ENCODE results near the gene CSNK1A1.
"Not testable (repeated sequence)": the region's sequence is repeated elsewhere in the genome, so short reads cannot be mapped to it uniquely, and the experiment has no call there.

The CSNK1A1 gene

DNA sequence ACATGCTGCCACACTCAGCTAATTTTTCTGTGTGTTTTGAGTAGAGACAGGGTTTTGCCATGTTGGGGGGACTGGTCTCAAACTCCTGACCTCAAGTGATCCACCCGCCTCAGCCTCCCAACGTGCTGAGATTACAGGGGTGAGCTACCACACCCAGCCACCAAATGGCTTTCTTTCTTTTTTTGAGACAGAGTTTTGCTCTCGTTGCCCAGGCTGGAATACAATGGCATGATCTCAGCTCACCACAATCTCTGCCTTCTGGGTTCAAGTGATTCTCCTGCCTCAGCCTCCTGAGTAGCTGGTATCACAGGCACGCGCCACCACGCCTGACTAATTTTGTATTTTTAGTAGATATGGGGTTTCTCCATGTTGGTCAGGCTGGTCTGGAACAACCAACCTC, 15.5 kb downstream of the CSNK1A1 start:
- Histone ChIP-seq H3K36me3 (replicated peaks in 1 of 2; ENCODE audit: control insufficient read depth in 2 of 2, insufficient read depth in 2 of 2, low read length in 2 of 2) (peaks cover 3 to 94% of the 10 kb centered on the region in 2 donors), H3K9me3 (replicated peaks in 1 of 2; ENCODE audit: control insufficient read depth in 2 of 2, insufficient read depth in 1 of 2, low read depth in 1 of 2, low read length in 2 of 2) (peaks cover 0 to 11% of the 10 kb centered on the region in 2 donors)
- H3K14ac ChIP-seq (ENCODE audit: low read length); H2BK15ac ChIP-seq (ENCODE audit: low read length); H2AFZ ChIP-seq (ENCODE audit: low read length); H3K4me2 ChIP-seq (ENCODE audit: insufficient read depth, low read length, poor library complexity, severe bottlenecking); H3K9ac ChIP-seq (ENCODE audit: low read depth, low read length, poor library complexity); H3K27ac ChIP-seq (replicated peaks; ENCODE audit: low read length); H3K4me3 ChIP-seq (ENCODE audit: low read length in 2 of 2); H3K4me1 ChIP-seq (ENCODE audit: control insufficient read depth in 2 of 2, insufficient read depth in 1 of 2, low read depth in 1 of 2, low read length in 2 of 2); H4K91ac ChIP-seq (ENCODE audit: low read depth, low read length, poor library complexity); H2BK120ac ChIP-seq (ENCODE audit: low read depth, low read length); H2BK5ac ChIP-seq (ENCODE audit: low read length); H2BK12ac ChIP-seq (ENCODE audit: low read length); H3K27me3 ChIP-seq (ENCODE audit: control insufficient read depth in 3 of 3, insufficient read depth in 3 of 3, low read depth in 1 of 3, low read length in 3 of 3); H3K23ac ChIP-seq (ENCODE audit: low read depth, low read length, poor library complexity); H3K4ac ChIP-seq (ENCODE audit: low read length); H4K8ac ChIP-seq (ENCODE audit: low read depth, low read length); DNase-seq (ENCODE audit: low spot score); H3K18ac ChIP-seq (ENCODE audit: low read length); H3K79me1 ChIP-seq (ENCODE audit: low read depth, low read length); H2AK5ac ChIP-seq (ENCODE audit: low read depth, low read length): not testable (repeated sequence)
- WGBS, 2 donors (ENCODE audit: extremely low coverage in 2 of 2, insufficient read length in 2 of 2, insufficient replicate concordance in 1 of 2): no CpG with 5 or more reads among the region's 6 CpGs

DNA sequence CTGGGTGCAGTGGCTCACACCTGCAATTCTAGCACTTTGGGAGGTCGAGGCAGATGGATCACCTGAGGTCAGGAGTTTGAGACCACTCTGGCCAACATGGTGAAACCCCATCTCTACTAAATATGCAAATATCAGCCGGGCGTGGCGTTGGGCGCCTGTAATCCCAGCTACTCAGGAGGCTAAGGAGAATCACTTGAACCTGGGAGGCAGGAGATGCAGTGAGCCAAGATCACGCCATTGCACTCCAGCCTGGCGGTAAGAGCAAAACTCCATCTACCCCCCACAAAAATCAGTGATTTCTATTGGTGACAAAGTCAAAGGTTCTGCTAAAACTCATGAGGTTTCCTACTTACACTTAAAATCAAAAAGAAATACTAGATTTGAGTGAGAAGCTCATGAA, 18.8 kb downstream of the CSNK1A1 start:
- Histone ChIP-seq H3K18ac (ENCODE audit: low read length) (no peak overlapping the region), H2AFZ (ENCODE audit: low read length) (no peak overlapping the region), H3K4me1 (ENCODE audit: control insufficient read depth in 2 of 2, insufficient read depth in 1 of 2, low read depth in 1 of 2, low read length in 2 of 2) (peaks cover 0 to 1% of the 10 kb centered on the region in 2 donors), H3K4me3 (ENCODE audit: low read length in 2 of 2) (no peak overlapping the region), H2BK5ac (ENCODE audit: low read length) (no peak overlapping the region), H3K14ac (ENCODE audit: low read length) (no peak overlapping the region), H4K91ac (ENCODE audit: low read depth, low read length, poor library complexity) (no peak overlapping the region), H3K79me1 (ENCODE audit: low read depth, low read length) (peaks cover 2% of the 10 kb centered on the region), H3K9ac (ENCODE audit: low read depth, low read length, poor library complexity) (no peak overlapping the region), H3K23ac (ENCODE audit: low read depth, low read length, poor library complexity) (no peak overlapping the region), H3K27me3 (ENCODE audit: control insufficient read depth in 3 of 3, insufficient read depth in 3 of 3, low read depth in 1 of 3, low read length in 3 of 3) (no peaks in the 10 kb centered on the region), H2BK120ac (ENCODE audit: low read depth, low read length) (no peak overlapping the region), H3K27ac (replicated peaks; ENCODE audit: low read length) (no peak overlapping the region), H3K4ac (ENCODE audit: low read length) (no peak overlapping the region), H3K9me3 (replicated peaks in 1 of 2; ENCODE audit: control insufficient read depth in 2 of 2, insufficient read depth in 1 of 2, low read depth in 1 of 2, low read length in 2 of 2) (peaks cover 0 to 2% of the 10 kb centered on the region in 2 donors), H3K36me3 (replicated peaks in 1 of 2; ENCODE audit: control insufficient read depth in 2 of 2, insufficient read depth in 2 of 2, low read length in 2 of 2) (peaks cover 3 to 84% of the 10 kb centered on the region in 2 donors), H2BK15ac (ENCODE audit: low read length) (no peak overlapping the region), H3K4me2 (ENCODE audit: insufficient read depth, low read length, poor library complexity, severe bottlenecking) (no peak overlapping the region), H4K8ac (ENCODE audit: low read depth, low read length) (no peak overlapping the region), H2AK5ac (ENCODE audit: low read depth, low read length) (no peak overlapping the region), H2BK12ac (ENCODE audit: low read length) (no peak overlapping the region)
- WGBS, 2 donors (ENCODE audit: extremely low coverage in 2 of 2, insufficient read length in 2 of 2, insufficient replicate concordance in 1 of 2): no CpG with 5 or more reads among the region's 7 CpGs
- DNase-seq (ENCODE audit: low spot score): no peak

DNA sequence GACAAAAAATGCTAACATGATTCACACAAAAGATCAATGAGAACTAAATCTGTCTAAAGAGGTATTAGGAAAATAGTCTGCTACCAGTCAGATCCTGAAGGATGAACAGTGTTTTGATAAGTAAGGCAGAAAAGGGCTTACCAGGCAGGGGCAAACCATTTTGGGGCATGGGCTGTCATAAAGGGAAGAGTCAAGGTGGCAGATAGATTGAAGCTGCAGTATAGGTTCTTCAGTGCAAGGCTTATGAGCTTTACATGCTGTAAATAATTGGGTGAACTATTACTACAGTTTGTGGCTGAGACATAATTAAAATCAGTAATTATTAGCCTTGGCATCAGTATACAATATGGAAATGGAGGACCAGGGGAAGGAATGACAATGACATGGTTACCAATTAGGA, 21.8 kb downstream of the CSNK1A1 start:
- H3K4me1 ChIP-seq (ENCODE audit: control insufficient read depth in 2 of 2, insufficient read depth in 1 of 2, low read depth in 1 of 2, low read length in 2 of 2): peaks cover 0 to 1% of the 10 kb centered on the region in 2 donors
- no peak overlapping the region for H2BK5ac ChIP-seq (ENCODE audit: low read length)
- H3K4ac ChIP-seq (ENCODE audit: low read length): no peak overlapping the region
- no peak overlapping the region for H3K27ac ChIP-seq (replicated peaks; ENCODE audit: low read length)
- no peak overlapping the region for H2AFZ ChIP-seq (ENCODE audit: low read length)
- H3K4me2 ChIP-seq (ENCODE audit: insufficient read depth, low read length, poor library complexity, severe bottlenecking): no peak overlapping the region
- H3K18ac ChIP-seq (ENCODE audit: low read length): no peak overlapping the region
- H3K14ac ChIP-seq (ENCODE audit: low read length): no peak overlapping the region
- peaks cover 0 to 67% of the 10 kb centered on the region in 2 donors for H3K36me3 ChIP-seq (replicated peaks in 1 of 2; ENCODE audit: control insufficient read depth in 2 of 2, insufficient read depth in 2 of 2, low read length in 2 of 2)
- no peak overlapping the region for H2BK120ac ChIP-seq (ENCODE audit: low read depth, low read length)
- no peak overlapping the region for H4K8ac ChIP-seq (ENCODE audit: low read depth, low read length)
- DNase-seq (ENCODE audit: low spot score): no peak
- H2BK12ac ChIP-seq (ENCODE audit: low read length): no peak overlapping the region
- H3K9me3 ChIP-seq (replicated peaks in 1 of 2; ENCODE audit: control insufficient read depth in 2 of 2, insufficient read depth in 1 of 2, low read depth in 1 of 2, low read length in 2 of 2): no peaks in the 10 kb centered on the region
- no peak overlapping the region for H3K23ac ChIP-seq (ENCODE audit: low read depth, low read length, poor library complexity)
- no peak overlapping the region for H2BK15ac ChIP-seq (ENCODE audit: low read length)
- H3K79me1 ChIP-seq (ENCODE audit: low read depth, low read length): no peaks in the 10 kb centered on the region
- H3K9ac ChIP-seq (ENCODE audit: low read depth, low read length, poor library complexity): no peak overlapping the region
- H3K27me3 ChIP-seq (ENCODE audit: control insufficient read depth in 3 of 3, insufficient read depth in 3 of 3, low read depth in 1 of 3, low read length in 3 of 3): no peaks in the 10 kb centered on the region
- H4K91ac ChIP-seq (ENCODE audit: low read depth, low read length, poor library complexity): no peak overlapping the region
- H2AK5ac ChIP-seq (ENCODE audit: low read depth, low read length): no peak overlapping the region
- H3K4me3 ChIP-seq (ENCODE audit: low read length in 2 of 2): no peak overlapping the region

DNA sequence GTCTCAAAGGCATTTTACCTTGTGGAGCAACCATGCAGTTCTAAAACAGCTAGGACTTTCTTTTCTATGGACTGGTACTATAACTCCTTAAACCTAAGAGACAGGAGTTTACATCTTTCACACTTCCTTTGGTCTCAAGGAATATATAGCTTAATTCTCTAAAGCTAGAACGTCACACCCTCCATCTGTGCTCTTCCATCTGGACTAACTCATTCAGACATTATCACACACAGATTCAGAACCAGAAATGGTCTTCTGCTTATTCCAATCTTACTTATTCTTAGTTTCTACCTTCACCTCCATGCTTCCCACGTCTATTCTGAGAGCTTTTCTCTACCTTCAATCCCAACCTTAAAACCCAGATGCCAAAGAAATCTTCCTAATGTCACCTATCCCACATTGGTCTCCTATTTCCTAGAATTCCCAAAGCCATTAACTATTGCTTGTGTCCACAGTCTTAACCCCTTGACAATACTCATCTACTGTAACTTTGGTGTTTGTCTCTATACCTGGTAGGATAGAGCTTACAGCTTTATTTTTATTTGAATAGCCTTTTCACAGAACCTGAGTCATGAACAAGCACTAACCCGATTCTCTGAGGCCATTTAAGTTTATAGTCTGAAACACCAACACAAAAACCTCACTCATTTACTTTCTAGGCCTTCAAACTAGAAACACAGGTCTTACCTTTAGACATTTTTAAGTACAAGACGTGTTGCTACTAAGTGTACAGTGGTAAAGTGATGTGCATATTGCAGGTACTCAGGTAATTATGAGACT, 22.8 kb downstream of the CSNK1A1 start:
- H2AK5ac ChIP-seq (ENCODE audit: low read depth, low read length): no peak overlapping the region
- no peaks in the 10 kb centered on the region for H3K9me3 ChIP-seq (replicated peaks in 1 of 2; ENCODE audit: control insufficient read depth in 2 of 2, insufficient read depth in 1 of 2, low read depth in 1 of 2, low read length in 2 of 2)
- no peak overlapping the region for H3K18ac ChIP-seq (ENCODE audit: low read length)
- no peak for DNase-seq (ENCODE audit: low spot score)
- H4K91ac ChIP-seq (ENCODE audit: low read depth, low read length, poor library complexity): no peak overlapping the region
- no peak overlapping the region for H3K9ac ChIP-seq (ENCODE audit: low read depth, low read length, poor library complexity)
- no peaks in the 10 kb centered on the region for H3K79me1 ChIP-seq (ENCODE audit: low read depth, low read length)
- no peak overlapping the region for H2BK15ac ChIP-seq (ENCODE audit: low read length)
- WGBS, 2 donors (ENCODE audit: extremely low coverage in 2 of 2, insufficient read length in 2 of 2, insufficient replicate concordance in 1 of 2): no CpG with 5 or more reads among the region's 4 CpGs
- no peak overlapping the region for H3K23ac ChIP-seq (ENCODE audit: low read depth, low read length, poor library complexity)
- H3K36me3 ChIP-seq (replicated peaks in 1 of 2; ENCODE audit: control insufficient read depth in 2 of 2, insufficient read depth in 2 of 2, low read length in 2 of 2): peaks cover 0 to 68% of the 10 kb centered on the region in 2 donors
- H2BK120ac ChIP-seq (ENCODE audit: low read depth, low read length): no peak overlapping the region
- H3K27ac ChIP-seq (replicated peaks; ENCODE audit: low read length): no peak overlapping the region
- no peak overlapping the region for H2BK12ac ChIP-seq (ENCODE audit: low read length)
- peaks cover 0 to 1% of the 10 kb centered on the region in 2 donors for H3K4me1 ChIP-seq (ENCODE audit: control insufficient read depth in 2 of 2, insufficient read depth in 1 of 2, low read depth in 1 of 2, low read length in 2 of 2)
- H3K4me2 ChIP-seq (ENCODE audit: insufficient read depth, low read length, poor library complexity, severe bottlenecking): no peak overlapping the region
- no peak overlapping the region for H2AFZ ChIP-seq (ENCODE audit: low read length)
- no peak overlapping the region for H4K8ac ChIP-seq (ENCODE audit: low read depth, low read length)
- no peaks in the 10 kb centered on the region for H3K27me3 ChIP-seq (ENCODE audit: control insufficient read depth in 3 of 3, insufficient read depth in 3 of 3, low read depth in 1 of 3, low read length in 3 of 3)
- H3K4ac ChIP-seq (ENCODE audit: low read length): no peak overlapping the region
- H2BK5ac ChIP-seq (ENCODE audit: low read length): no peak overlapping the region
- no peak overlapping the region for H3K4me3 ChIP-seq (ENCODE audit: low read length in 2 of 2)
- no peak overlapping the region for H3K14ac ChIP-seq (ENCODE audit: low read length)

Measured in neuronal stem cell (in vitro differentiated cells).